ENCODE results near the gene FAM163B. TPM values are rescaled to one million over a fixed set of nuclear protein-coding genes. Genes with fewer than 3 reads are reported as not detected.

Gene FAM163B
- total RNA-seq, 1 donor: not detected

DNA sequence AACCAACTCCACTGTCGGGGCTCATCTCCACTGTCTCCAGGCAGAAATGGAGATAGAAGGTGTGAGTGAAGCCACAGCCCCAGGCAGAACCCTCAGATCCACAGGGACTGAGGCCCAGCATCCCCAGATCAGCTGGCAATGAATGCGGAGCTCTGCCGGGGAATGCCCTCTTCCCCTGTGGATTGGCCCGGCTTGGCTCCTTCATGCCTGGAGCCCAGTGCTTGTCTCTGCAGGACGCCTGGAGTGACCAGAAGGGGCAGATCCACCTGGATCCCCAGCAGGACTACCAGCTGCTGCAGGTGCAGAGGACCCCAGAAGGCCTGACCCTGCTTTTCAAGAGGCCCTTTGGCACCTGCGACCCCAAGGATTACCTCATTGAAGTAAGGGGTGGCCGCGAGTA lies 30.4 kb upstream of the FAM163B start:
- peaks cover 7% of the 10 kb centered on the region for H3K27me3 ChIP-seq (ENCODE audit: insufficient read depth, low read length)

DNA sequence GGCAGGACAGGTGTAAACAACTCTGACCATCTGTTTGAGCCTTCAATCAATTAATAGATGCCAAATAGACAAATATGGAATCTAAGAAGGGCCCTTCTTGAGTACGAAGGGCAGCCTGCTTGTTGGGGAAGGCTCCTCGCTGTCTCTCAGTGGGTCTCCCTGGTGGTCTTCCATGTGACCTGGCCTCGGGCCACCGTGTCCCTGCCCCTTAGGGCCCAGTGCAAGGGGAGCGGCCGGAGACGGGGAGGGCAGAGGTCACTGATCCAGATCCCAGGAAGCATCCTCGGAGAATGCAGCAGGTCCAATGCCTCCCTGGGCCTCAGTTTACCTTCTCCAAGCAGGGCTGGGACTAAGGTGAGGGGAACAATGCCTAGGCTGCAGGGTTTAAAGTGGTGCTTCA lies 29.5 kb upstream of the FAM163B start:
- Histone ChIP-seq H3K4me1 (ENCODE audit: insufficient read depth, low read length) (no peaks in the 10 kb centered on the region), H4K20me1 (ENCODE audit: insufficient read depth, low read length) (no peaks in the 10 kb centered on the region), H3K4me2 (ENCODE audit: insufficient read depth, low read length) (no peak overlapping the region), H3K36me3 (ENCODE audit: insufficient read depth, low read length) (no peaks in the 10 kb centered on the region), H3K9me3 (ENCODE audit: low read depth, low read length) (no peaks in the 10 kb centered on the region), H3K27ac (ENCODE audit: low read depth, low read length) (no peak overlapping the region), H2AFZ (ENCODE audit: low read length) (no peak overlapping the region), H3K27me3 (ENCODE audit: insufficient read depth, low read length) (peaks cover 10% of the 10 kb centered on the region), H3K4me3 (ENCODE audit: insufficient read depth, low read length) (no peak overlapping the region), H3K79me2 (ENCODE audit: insufficient read depth, low read length) (no peaks in the 10 kb centered on the region)
- TF ChIP-seq, protein P1, sequence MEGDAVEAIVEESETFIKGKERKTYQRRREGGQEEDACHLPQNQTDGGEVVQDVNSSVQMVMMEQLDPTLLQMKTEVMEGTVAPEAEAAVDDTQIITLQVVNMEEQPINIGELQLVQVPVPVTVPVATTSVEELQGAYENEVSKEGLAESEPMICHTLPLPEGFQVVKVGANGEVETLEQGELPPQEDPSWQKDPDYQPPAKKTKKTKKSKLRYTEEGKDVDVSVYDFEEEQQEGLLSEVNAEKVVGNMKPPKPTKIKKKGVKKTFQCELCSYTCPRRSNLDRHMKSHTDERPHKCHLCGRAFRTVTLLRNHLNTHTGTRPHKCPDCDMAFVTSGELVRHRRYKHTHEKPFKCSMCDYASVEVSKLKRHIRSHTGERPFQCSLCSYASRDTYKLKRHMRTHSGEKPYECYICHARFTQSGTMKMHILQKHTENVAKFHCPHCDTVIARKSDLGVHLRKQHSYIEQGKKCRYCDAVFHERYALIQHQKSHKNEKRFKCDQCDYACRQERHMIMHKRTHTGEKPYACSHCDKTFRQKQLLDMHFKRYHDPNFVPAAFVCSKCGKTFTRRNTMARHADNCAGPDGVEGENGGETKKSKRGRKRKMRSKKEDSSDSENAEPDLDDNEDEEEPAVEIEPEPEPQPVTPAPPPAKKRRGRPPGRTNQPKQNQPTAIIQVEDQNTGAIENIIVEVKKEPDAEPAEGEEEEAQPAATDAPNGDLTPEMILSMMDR (IDR thresholded peaks at IDR 0.05; ENCODE audit: extremely low read depth, low read depth, low read length): no peak
- DNase-seq (ENCODE audit: insufficient read length, low spot score, missing footprints): peak; percentile 74

More for the DNA sequence above, 30.4 kb upstream of the FAM163B start:
- Histone ChIP-seq H3K27ac (ENCODE audit: low read depth, low read length) (no peak overlapping the region), H4K20me1 (ENCODE audit: insufficient read depth, low read length) (no peaks in the 10 kb centered on the region), H3K79me2 (ENCODE audit: insufficient read depth, low read length) (no peaks in the 10 kb centered on the region), H3K4me3 (ENCODE audit: insufficient read depth, low read length) (no peak overlapping the region), H3K4me2 (ENCODE audit: insufficient read depth, low read length) (no peak overlapping the region), H3K4me1 (ENCODE audit: insufficient read depth, low read length) (no peaks in the 10 kb centered on the region), H2AFZ (ENCODE audit: low read length) (no peak overlapping the region), H3K9me3 (ENCODE audit: low read depth, low read length) (no peaks in the 10 kb centered on the region), H3K36me3 (ENCODE audit: insufficient read depth, low read length) (no peaks in the 10 kb centered on the region)
- peak; percentile 52 for DNase-seq (ENCODE audit: insufficient read length, low spot score, missing footprints)
- TF ChIP-seq, protein P1 (IDR thresholded peaks at IDR 0.05; ENCODE audit: extremely low read depth, low read depth, low read length): no peak

DNA sequence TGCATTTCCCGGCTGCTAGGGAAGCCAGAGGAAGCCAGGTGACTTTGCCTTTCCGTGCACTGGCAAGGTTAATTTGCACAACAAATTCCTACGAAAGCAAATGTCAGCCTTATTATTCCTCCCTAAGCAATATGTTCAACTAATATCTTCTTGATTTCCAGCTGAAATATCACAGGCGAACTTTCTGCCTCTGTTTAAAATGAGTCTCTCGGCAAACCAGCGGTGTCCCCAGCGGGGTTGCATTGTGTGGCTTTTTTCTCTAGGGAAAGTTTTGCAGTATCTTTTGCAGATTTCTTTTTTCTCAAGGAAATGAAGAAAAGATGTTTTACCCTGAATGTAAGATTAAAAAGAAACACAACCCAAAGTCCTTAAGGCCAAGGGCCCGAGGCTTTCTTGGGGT lies 28.9 kb upstream of the FAM163B start:
- no peak overlapping the region for H3K4me3 ChIP-seq (ENCODE audit: insufficient read depth, low read length)
- H2AFZ ChIP-seq (ENCODE audit: low read length): no peak overlapping the region
- H3K27ac ChIP-seq (ENCODE audit: low read depth, low read length): no peak overlapping the region
- no peaks in the 10 kb centered on the region for H3K36me3 ChIP-seq (ENCODE audit: insufficient read depth, low read length)
- peaks cover 10% of the 10 kb centered on the region for H3K27me3 ChIP-seq (ENCODE audit: insufficient read depth, low read length)
- peak; percentile 61 for DNase-seq (ENCODE audit: insufficient read length, low spot score, missing footprints)
- TF ChIP-seq, protein P1 (IDR thresholded peaks at IDR 0.05; ENCODE audit: extremely low read depth, low read depth, low read length): no peak
- no peak overlapping the region for H3K4me2 ChIP-seq (ENCODE audit: insufficient read depth, low read length)
- no peaks in the 10 kb centered on the region for H3K4me1 ChIP-seq (ENCODE audit: insufficient read depth, low read length)
- H3K79me2 ChIP-seq (ENCODE audit: insufficient read depth, low read length): no peaks in the 10 kb centered on the region
- H3K9me3 ChIP-seq (ENCODE audit: low read depth, low read length): no peaks in the 10 kb centered on the region
- H4K20me1 ChIP-seq (ENCODE audit: insufficient read depth, low read length): no peaks in the 10 kb centered on the region

DNA sequence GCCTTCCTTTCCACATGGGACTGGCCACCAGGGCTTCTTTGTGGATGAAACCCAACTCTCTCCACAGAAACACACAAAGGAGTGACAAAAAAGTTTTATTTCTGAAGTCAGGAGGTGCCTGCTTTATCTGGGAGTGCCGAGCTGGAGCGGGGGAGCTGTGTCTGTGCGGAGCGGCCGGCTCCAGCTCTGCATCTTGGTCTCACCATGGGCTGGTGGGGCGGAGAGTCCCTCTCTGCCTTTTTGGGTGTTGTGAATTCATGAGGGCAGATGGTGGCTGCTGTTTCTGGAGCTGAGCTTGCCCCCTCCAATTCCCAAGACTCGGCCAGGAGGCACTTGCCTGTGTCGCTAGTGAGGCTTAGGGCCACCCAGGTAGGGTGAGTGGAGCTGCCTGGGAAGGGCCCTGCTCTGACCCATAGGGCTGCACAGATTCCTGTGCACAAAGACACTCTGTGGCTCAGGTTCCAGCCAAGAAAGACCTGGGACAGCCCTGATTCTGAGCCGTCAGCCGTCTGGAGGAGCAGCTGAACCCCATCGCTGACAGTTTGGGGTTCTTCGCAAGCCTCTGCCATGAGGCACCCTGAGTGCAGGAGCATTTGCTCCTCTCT lies 28.4 kb upstream of the FAM163B start:
- TF ChIP-seq, protein P1 (IDR thresholded peaks at IDR 0.05; ENCODE audit: extremely low read depth, low read depth, low read length): no peak
- no peaks in the 10 kb centered on the region for H4K20me1 ChIP-seq (ENCODE audit: insufficient read depth, low read length)

More for the DNA sequence above, 28.4 kb upstream of the FAM163B start:
- no peaks in the 10 kb centered on the region for H3K79me2 ChIP-seq (ENCODE audit: insufficient read depth, low read length)
- peak; percentile 52 for DNase-seq (ENCODE audit: insufficient read length, low spot score, missing footprints)
- H3K27ac ChIP-seq (ENCODE audit: low read depth, low read length): no peak overlapping the region
- H3K36me3 ChIP-seq (ENCODE audit: insufficient read depth, low read length): no peaks in the 10 kb centered on the region
- peaks cover 10% of the 10 kb centered on the region for H3K27me3 ChIP-seq (ENCODE audit: insufficient read depth, low read length)
- no peak overlapping the region for H3K4me2 ChIP-seq (ENCODE audit: insufficient read depth, low read length)
- H3K4me3 ChIP-seq (ENCODE audit: insufficient read depth, low read length): no peak overlapping the region
- no peaks in the 10 kb centered on the region for H3K9me3 ChIP-seq (ENCODE audit: low read depth, low read length)
- H2AFZ ChIP-seq (ENCODE audit: low read length): no peak overlapping the region
- H3K4me1 ChIP-seq (ENCODE audit: insufficient read depth, low read length): no peaks in the 10 kb centered on the region
